Measurements from ENCODE around the gene ERG28. TPM values are rescaled to one million over a fixed set of nuclear protein-coding genes. Genes with fewer than 3 reads are reported as not detected.

Gene ERG28
- total RNA-seq, 1 donor from 2014 or later = 35.0 TPM

- H3K27me3 Mint-ChIP-seq (ENCODE audit: unreplicated experiment) = peaks cover 2% of the 10 kb centered on the region
- peaks cover 4% of the 10 kb centered on the region for H3K4me1 Mint-ChIP-seq (ENCODE audit: unreplicated experiment)
- no peak for DNase-seq (ENCODE audit: low spot score)
- no peak overlapping the region for H3K4me3 Mint-ChIP-seq (ENCODE audit: unreplicated experiment)
- H3K9me3 Mint-ChIP-seq (ENCODE audit: unreplicated experiment) = no peaks in the 10 kb centered on the region
- TF ChIP-seq, protein P1, sequence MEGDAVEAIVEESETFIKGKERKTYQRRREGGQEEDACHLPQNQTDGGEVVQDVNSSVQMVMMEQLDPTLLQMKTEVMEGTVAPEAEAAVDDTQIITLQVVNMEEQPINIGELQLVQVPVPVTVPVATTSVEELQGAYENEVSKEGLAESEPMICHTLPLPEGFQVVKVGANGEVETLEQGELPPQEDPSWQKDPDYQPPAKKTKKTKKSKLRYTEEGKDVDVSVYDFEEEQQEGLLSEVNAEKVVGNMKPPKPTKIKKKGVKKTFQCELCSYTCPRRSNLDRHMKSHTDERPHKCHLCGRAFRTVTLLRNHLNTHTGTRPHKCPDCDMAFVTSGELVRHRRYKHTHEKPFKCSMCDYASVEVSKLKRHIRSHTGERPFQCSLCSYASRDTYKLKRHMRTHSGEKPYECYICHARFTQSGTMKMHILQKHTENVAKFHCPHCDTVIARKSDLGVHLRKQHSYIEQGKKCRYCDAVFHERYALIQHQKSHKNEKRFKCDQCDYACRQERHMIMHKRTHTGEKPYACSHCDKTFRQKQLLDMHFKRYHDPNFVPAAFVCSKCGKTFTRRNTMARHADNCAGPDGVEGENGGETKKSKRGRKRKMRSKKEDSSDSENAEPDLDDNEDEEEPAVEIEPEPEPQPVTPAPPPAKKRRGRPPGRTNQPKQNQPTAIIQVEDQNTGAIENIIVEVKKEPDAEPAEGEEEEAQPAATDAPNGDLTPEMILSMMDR (IDR thresholded peaks at IDR 0.05; ENCODE audit: unreplicated experiment) = no peak
- H3K27ac Mint-ChIP-seq (ENCODE audit: unreplicated experiment) = no peak overlapping the region
- H3K36me3 Mint-ChIP-seq (ENCODE audit: low read depth, unreplicated experiment) = peaks cover 19% of the 10 kb centered on the region
Measured at GRCh38 chr14:75702616-75703261, 42.1 kb upstream of the ERG28 start.

- TF ChIP-seq, protein P1 (IDR thresholded peaks at IDR 0.05; ENCODE audit: unreplicated experiment) = no peak
- Mint-ChIP-seq H3K4me3 (ENCODE audit: unreplicated experiment) (no peak overlapping the region), H3K4me1 (ENCODE audit: unreplicated experiment) (peaks cover 4% of the 10 kb centered on the region), H3K27me3 (ENCODE audit: unreplicated experiment) (peaks cover 2% of the 10 kb centered on the region), H3K27ac (ENCODE audit: unreplicated experiment) (no peak overlapping the region), H3K36me3 (ENCODE audit: low read depth, unreplicated experiment) (peaks cover 19% of the 10 kb centered on the region), H3K9me3 (ENCODE audit: unreplicated experiment) (no peaks in the 10 kb centered on the region)
- DNase-seq (ENCODE audit: low spot score) = no peak
Measured at GRCh38 chr14:75702122-75702521, 41.4 kb upstream of the ERG28 start.

DNA sequence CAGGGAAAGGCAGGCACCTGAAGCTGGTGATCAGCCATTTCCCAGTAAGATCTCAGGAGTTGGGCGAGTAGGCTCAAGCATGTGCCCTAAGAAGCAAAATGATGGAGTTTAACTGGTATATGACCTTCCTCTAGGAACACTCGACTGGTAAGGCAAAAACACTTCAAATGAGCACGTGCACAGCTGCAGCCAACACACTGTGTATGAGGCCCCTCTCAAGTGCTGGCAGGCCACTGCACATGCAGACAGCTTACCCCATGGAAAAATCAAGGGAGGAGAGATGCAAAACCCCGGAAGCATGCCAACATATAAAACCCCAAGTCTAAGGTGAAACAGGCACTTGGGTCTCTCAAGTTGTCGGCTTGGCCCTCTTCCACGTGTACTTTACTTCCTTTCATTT lies 39.6 kb upstream of the ERG28 start:
- TF ChIP-seq, protein P1 (IDR thresholded peaks at IDR 0.05; ENCODE audit: unreplicated experiment) = no peak
- H3K4me1 Mint-ChIP-seq (ENCODE audit: unreplicated experiment) = no peaks in the 10 kb centered on the region
- no peaks in the 10 kb centered on the region for H3K27me3 Mint-ChIP-seq (ENCODE audit: unreplicated experiment)
- no peaks in the 10 kb centered on the region for H3K9me3 Mint-ChIP-seq (ENCODE audit: unreplicated experiment)
- DNase-seq (ENCODE audit: low spot score) = no peak
- no peak overlapping the region for H3K27ac Mint-ChIP-seq (ENCODE audit: unreplicated experiment)
- H3K36me3 Mint-ChIP-seq (ENCODE audit: low read depth, unreplicated experiment) = peaks cover 20% of the 10 kb centered on the region
- H3K4me3 Mint-ChIP-seq (ENCODE audit: unreplicated experiment) = no peak overlapping the region

DNA sequence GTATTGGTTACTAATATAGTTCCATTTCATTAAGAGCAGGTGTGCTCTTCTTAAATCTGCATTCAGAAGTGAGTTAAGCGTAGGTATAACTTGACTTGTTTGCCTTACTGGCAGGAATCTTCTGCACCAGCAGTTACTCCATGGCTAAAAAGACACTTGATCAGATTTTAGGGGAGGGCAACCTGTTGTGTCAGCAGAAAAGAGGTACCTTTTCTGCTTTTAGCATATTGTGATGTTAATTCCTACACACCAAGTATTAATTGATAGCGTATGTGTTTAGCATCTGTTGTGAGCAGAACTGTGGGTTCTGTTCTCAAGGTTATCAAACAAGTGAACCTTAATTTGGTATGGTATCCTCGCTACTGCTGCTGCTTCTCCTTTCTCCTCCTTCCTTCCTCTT lies 38.7 kb upstream of the ERG28 start:
- no peak overlapping the region for H3K4me3 Mint-ChIP-seq (ENCODE audit: unreplicated experiment)

GRCh38 chr14:75697918-75698317 lies 37.2 kb upstream of the ERG28 start:
- Mint-ChIP-seq H3K36me3 (ENCODE audit: low read depth, unreplicated experiment) (peaks cover 44% of the 10 kb centered on the region), H3K27me3 (ENCODE audit: unreplicated experiment) (no peaks in the 10 kb centered on the region), H3K9me3 (ENCODE audit: unreplicated experiment) (no peaks in the 10 kb centered on the region), H3K4me1 (ENCODE audit: unreplicated experiment) (no peaks in the 10 kb centered on the region), H3K4me3 (ENCODE audit: unreplicated experiment) (no peak overlapping the region), H3K27ac (ENCODE audit: unreplicated experiment) (no peak overlapping the region)
- DNase-seq (ENCODE audit: low spot score) = no peak
- TF ChIP-seq, protein P1 (IDR thresholded peaks at IDR 0.05; ENCODE audit: unreplicated experiment) = no peak

More for the DNA sequence above, 38.7 kb upstream of the ERG28 start:
- H3K27ac Mint-ChIP-seq (ENCODE audit: unreplicated experiment) = no peak overlapping the region
- no peaks in the 10 kb centered on the region for H3K9me3 Mint-ChIP-seq (ENCODE audit: unreplicated experiment)
- no peak for DNase-seq (ENCODE audit: low spot score)
- TF ChIP-seq, protein P1 (IDR thresholded peaks at IDR 0.05; ENCODE audit: unreplicated experiment) = no peak
- H3K36me3 Mint-ChIP-seq (ENCODE audit: low read depth, unreplicated experiment) = peaks cover 30% of the 10 kb centered on the region
- no peaks in the 10 kb centered on the region for H3K4me1 Mint-ChIP-seq (ENCODE audit: unreplicated experiment)
- H3K27me3 Mint-ChIP-seq (ENCODE audit: unreplicated experiment) = no peaks in the 10 kb centered on the region

Data from endothelial cell (in vitro differentiated cells).